ENCODE measurements around the gene IAH1. TPM values are rescaled to one million over a fixed set of nuclear protein-coding genes. Genes with fewer than 3 reads are reported as not detected.

Gene IAH1
- total and polyA plus RNA-seq, 2 donors (not counting 3 experiments of a cell fraction or from before 2014, with no cell fraction given) = 43.4 to 44.0 TPM

DNA sequence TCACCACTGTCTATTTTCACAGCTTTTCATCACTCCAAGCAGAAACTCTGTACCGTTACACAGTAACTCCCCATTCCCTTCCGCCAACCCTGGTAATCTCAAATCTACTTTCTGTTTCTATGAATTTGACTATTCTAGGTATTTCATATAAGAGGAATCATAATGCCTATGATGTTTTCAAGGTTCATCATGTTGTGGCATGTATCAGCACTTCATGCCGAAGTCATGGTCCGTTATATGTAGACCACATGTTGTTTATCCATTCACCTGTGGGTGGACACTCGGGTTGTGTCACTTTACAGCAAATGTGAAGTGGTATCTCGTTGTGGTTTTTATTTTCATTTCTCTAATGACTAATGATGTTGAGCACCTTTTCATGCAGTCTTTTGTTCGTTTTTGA lies 29.3 kb upstream of the IAH1 start:
- CTCF ChIA-PET = no interaction called here
- dilution Hi-C loops (cut with MboI; ENCODE audit: extremely low pct_ligation_motif_present, low sequenced_read_pairs) = no loop called here
- no TSS peak for BruUV-seq (replicated peaks)

More for the DNA sequence above, 29.3 kb upstream of the IAH1 start:
- Histone ChIP-seq H2AFZ (ENCODE audit: low read depth, low read length) (no peak overlapping the region), H3K36me3 (ENCODE audit: control insufficient read depth in 2 of 2, extremely low read depth in 1 of 2, insufficient read depth in 2 of 2, low read length in 2 of 2) (peaks cover 9 to 15% of the 10 kb centered on the region in 2 experiments), H3K9me1 (replicated peaks; ENCODE audit: control insufficient read depth, extremely low read depth, insufficient read depth, low read length) (no peaks in the 10 kb centered on the region), H3K27ac (ENCODE audit: insufficient read depth, low read depth, low read length) (no peak overlapping the region), H4K20me1 (replicated peaks; ENCODE audit: control insufficient read depth, extremely low read depth, insufficient read depth, low read length) (no peaks in the 10 kb centered on the region), H3K4me3 (replicated peaks in 1 of 3; ENCODE audit: insufficient read depth in 1 of 3, low read depth in 1 of 3, low read length in 3 of 3) (no peak overlapping the region), H3K9me3 (replicated peaks; ENCODE audit: control insufficient read depth, insufficient read depth, low read length) (no peaks in the 10 kb centered on the region), H3K9ac (replicated peaks; ENCODE audit: extremely low read depth, insufficient read depth, low read length) (no peak overlapping the region), H3K4me2 (ENCODE audit: insufficient read depth, low read length) (no peak overlapping the region), H3K4me1 (ENCODE audit: control insufficient read depth, extremely low read depth, insufficient read depth, low read length) (no peaks in the 10 kb centered on the region), H3K79me2 (ENCODE audit: control insufficient read depth, insufficient read depth, low read length) (no peaks in the 10 kb centered on the region), H3K27me3 (ENCODE audit: control insufficient read depth in 2 of 2, insufficient read depth in 2 of 2, low read length in 2 of 2) (no peaks in the 10 kb centered on the region)
- no peak for TF ChIP-seq JUN (IDR thresholded peaks at IDR 0.05; ENCODE audit: borderline replicate concordance, insufficient read depth, insufficient read length, low read depth)
- TF ChIP-seq FOS (IDR thresholded peaks at IDR 0.05; ENCODE audit: borderline replicate concordance, insufficient read depth, low read length) = no peak
- TF ChIP-seq POLR2A (IDR thresholded peaks at IDR 0.05; ENCODE audit: low read depth, low read length) = no peak
- no peak for TF ChIP-seq MYC (IDR thresholded peaks at IDR 0.05; ENCODE audit: low read depth, low read length)
- TF ChIP-seq EZH2 (IDR thresholded peaks at IDR 0.05; ENCODE audit: borderline replicate concordance, low read depth, low read length, severe bottlenecking) = no peak
- TF ChIP-seq, protein P1, sequence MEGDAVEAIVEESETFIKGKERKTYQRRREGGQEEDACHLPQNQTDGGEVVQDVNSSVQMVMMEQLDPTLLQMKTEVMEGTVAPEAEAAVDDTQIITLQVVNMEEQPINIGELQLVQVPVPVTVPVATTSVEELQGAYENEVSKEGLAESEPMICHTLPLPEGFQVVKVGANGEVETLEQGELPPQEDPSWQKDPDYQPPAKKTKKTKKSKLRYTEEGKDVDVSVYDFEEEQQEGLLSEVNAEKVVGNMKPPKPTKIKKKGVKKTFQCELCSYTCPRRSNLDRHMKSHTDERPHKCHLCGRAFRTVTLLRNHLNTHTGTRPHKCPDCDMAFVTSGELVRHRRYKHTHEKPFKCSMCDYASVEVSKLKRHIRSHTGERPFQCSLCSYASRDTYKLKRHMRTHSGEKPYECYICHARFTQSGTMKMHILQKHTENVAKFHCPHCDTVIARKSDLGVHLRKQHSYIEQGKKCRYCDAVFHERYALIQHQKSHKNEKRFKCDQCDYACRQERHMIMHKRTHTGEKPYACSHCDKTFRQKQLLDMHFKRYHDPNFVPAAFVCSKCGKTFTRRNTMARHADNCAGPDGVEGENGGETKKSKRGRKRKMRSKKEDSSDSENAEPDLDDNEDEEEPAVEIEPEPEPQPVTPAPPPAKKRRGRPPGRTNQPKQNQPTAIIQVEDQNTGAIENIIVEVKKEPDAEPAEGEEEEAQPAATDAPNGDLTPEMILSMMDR (IDR thresholded peaks at IDR 0.05; ENCODE audit: extremely low read depth in 1 of 2, insufficient read depth in 1 of 2, low read depth in 1 of 2, low read length in 2 of 2) = no peak
- no peak for TF ChIP-seq GATA2 (IDR thresholded peaks at IDR 0.05; ENCODE audit: insufficient read depth, insufficient read length, low read depth, low read length)
- no peak for TF ChIP-seq POLR2AphosphoS5 (IDR thresholded peaks at IDR 0.05; ENCODE audit: insufficient read depth, low read depth, low read length)
- TF ChIP-seq, protein P2, sequence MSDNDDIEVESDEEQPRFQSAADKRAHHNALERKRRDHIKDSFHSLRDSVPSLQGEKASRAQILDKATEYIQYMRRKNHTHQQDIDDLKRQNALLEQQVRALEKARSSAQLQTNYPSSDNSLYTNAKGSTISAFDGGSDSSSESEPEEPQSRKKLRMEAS (IDR thresholded peaks at IDR 0.05; ENCODE audit: insufficient read depth, insufficient read length) = no peak
- FAIRE-seq = no peak
- intact Hi-C loops (cut with micrococcal nuclease) = no loop called here
- DNase-seq (ENCODE audit: low read depth, low spot score) = no peak
- POLR2A ChIA-PET = no interaction called here

All from endothelial cell of umbilical vein (primary cell).